Right hindlimb (tissue), 1 donor: ENCODE results near the gene PGAP1.

ENCODE experiments used
- DNase-seq: peaks from one replicate; pipeline ENCODE4 v3.0.0-alpha.2; 2018

Gene PGAP1

GRCh38 chr2:196783431-196784094 is 142.9 kb downstream of the PGAP1 start:
- no peak for DNase-seq
